ENCODE measurements around the gene FBN3. TPM values are rescaled to one million over a fixed set of nuclear protein-coding genes. Genes with fewer than 3 reads are reported as not detected.

Gene FBN3
- total RNA-seq, 4 donors from 2014 or later, result 0.15 TPM; not detected in 3

DNA sequence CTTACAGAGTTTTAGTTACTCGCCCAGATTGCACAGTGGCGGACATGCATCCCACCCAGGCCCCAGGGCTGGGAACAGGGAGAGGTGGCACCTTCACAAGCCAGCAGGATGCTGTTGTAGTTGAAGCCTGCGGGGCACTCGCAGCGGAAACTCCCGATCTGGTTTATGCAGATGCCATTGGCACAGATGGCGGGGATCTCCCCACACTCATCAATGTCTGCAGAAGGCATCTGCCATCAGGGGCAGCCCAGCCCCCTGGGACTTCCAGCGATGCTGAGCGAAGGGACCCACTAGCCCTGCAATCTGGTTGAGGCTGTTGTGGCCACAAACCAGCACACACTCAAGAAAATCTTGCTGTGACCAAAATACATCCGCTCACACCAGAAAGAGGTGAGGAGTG lies 52.2 kb downstream of the FBN3 start:
- intact Hi-C loops (cut with DNase I; ENCODE audit: low total_unique reads) (no loop called here), in situ Hi-C loops (cut with MboI; ENCODE audit: low sequenced_read_pairs in 4 of 4) (no loop called here)
- ATAC-seq (no peak), DNase-seq (no peak)
- Histone ChIP-seq H3K9me3 (peaks cover 0 to 12% (median 8%) of the 10 kb centered on the region in 3 donors), H3K4me3 (no peak overlapping the region), H3K27me3 (no peaks in the 10 kb centered on the region), H3K27ac (no peak overlapping the region), H3K4me1 (no peaks in the 10 kb centered on the region), H3K36me3 (no peaks in the 10 kb centered on the region)
- TF ChIP-seq, protein P1, sequence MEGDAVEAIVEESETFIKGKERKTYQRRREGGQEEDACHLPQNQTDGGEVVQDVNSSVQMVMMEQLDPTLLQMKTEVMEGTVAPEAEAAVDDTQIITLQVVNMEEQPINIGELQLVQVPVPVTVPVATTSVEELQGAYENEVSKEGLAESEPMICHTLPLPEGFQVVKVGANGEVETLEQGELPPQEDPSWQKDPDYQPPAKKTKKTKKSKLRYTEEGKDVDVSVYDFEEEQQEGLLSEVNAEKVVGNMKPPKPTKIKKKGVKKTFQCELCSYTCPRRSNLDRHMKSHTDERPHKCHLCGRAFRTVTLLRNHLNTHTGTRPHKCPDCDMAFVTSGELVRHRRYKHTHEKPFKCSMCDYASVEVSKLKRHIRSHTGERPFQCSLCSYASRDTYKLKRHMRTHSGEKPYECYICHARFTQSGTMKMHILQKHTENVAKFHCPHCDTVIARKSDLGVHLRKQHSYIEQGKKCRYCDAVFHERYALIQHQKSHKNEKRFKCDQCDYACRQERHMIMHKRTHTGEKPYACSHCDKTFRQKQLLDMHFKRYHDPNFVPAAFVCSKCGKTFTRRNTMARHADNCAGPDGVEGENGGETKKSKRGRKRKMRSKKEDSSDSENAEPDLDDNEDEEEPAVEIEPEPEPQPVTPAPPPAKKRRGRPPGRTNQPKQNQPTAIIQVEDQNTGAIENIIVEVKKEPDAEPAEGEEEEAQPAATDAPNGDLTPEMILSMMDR (IDR thresholded peaks at IDR 0.05 in 4 of 5, conservative IDR thresholded peaks at IDR 0.05 in 1 of 5), result no peak
- no peak for TF ChIP-seq POLR2A (IDR thresholded peaks at IDR 0.05)

DNA sequence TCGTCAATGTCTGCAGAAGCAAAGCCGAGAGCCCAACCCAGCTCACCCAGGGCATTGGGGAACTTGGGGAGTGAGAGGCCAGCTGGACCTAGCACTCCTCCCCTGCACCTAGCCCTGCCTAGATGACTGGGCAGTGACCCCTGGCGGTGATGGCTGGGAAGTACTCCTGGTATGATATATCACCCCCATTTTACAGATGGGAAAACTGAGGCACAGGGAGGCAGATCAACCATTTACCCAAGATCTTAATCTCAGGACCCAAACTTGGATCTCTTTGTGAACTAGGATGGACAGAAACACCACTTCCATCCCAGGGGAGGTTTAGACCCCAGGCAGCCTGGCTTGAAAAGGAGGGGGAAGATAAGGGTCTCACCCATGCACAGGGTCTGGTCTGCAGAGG lies 53.3 kb downstream of the FBN3 start:
- no peaks in the 10 kb centered on the region for H3K27me3 ChIP-seq
- H3K4me3 ChIP-seq, result peak overlapping the region in 1 of 4 donors; percentile 12
- TF ChIP-seq, protein P1 (IDR thresholded peaks at IDR 0.05 in 4 of 5, conservative IDR thresholded peaks at IDR 0.05 in 1 of 5), result no peak
- TF ChIP-seq POLR2A (IDR thresholded peaks at IDR 0.05), result no peak
- no peak overlapping the region for H3K27ac ChIP-seq
- H3K36me3 ChIP-seq, result no peaks in the 10 kb centered on the region
- in situ Hi-C loops (cut with MboI; ENCODE audit: low sequenced_read_pairs in 4 of 4), result no loop called here
- intact Hi-C loops (cut with DNase I; ENCODE audit: low total_unique reads), result no loop called here
- H3K9me3 ChIP-seq, result peaks cover 0 to 12% (median 8%) of the 10 kb centered on the region in 3 donors
- no peak for DNase-seq
- no peak for ATAC-seq
- no peaks in the 10 kb centered on the region for H3K4me1 ChIP-seq

DNA sequence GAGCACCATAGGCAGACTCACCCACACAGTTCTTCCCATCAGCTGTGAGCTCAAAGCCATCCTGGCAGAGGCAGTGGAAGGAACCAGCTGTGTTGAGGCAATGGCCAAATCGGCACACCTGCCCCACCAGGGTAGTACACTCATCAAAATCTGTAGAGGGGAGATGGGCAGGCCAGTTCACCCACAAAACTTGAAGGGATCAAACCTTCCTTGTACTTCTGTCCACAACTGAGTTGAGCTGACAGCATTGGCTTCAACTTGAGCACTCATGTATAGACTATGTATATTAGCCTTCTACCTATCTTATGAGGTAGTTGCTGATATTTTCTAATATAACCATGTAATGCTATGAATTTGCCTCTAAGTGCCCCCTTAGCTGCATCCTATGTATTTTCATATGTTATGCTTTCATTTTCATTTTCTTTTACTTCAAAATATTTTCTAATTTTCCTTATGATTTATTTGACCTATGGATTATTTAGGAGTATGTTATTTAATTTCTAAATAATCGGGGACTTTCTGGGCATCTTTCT lies 54.0 kb downstream of the FBN3 start:
- H3K27ac ChIP-seq, result no peak overlapping the region
- peak overlapping the region in 1 of 4 donors; percentile 4 for H3K4me3 ChIP-seq
- no peaks in the 10 kb centered on the region for H3K27me3 ChIP-seq
- H3K36me3 ChIP-seq, result no peaks in the 10 kb centered on the region
- TF ChIP-seq, protein P1 (IDR thresholded peaks at IDR 0.05 in 4 of 5, conservative IDR thresholded peaks at IDR 0.05 in 1 of 5), result no peak
- no peak for TF ChIP-seq POLR2A (IDR thresholded peaks at IDR 0.05)
- H3K4me1 ChIP-seq, result no peaks in the 10 kb centered on the region
- in situ Hi-C loops (cut with MboI; ENCODE audit: low sequenced_read_pairs in 4 of 4), result no loop called here
- no peak for DNase-seq
- intact Hi-C loops (cut with DNase I; ENCODE audit: low total_unique reads), result no loop called here
- peaks cover 0 to 12% (median 8%) of the 10 kb centered on the region in 3 donors for H3K9me3 ChIP-seq
- no peak for ATAC-seq

DNA sequence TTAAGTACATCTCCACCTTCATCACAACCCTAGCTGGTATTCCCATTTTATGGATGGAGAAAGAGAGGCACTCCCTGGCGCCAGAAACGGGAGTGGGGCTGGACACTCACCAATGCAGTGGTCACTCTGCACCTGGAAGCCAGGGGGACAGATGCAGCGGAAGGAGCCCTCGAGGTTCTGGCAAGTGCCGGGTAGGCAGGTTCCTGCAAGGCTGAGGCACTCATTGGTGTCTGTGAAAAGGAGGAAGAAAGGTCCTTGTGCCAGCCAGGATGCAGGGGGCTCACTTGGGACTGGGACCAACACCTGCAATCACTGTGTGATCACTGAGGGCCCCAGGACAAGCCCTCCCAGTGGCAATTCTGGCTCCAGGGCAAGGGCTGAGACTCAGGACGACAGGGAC lies 55.1 kb downstream of the FBN3 start:
- TF ChIP-seq, protein P1 (IDR thresholded peaks at IDR 0.05 in 4 of 5, conservative IDR thresholded peaks at IDR 0.05 in 1 of 5), result no peak
- TF ChIP-seq POLR2A (IDR thresholded peaks at IDR 0.05), result no peak
- ATAC-seq, result no peak
- intact Hi-C loops (cut with DNase I; ENCODE audit: low total_unique reads), result no loop called here
- in situ Hi-C loops (cut with MboI; ENCODE audit: low sequenced_read_pairs in 4 of 4), result no loop called here
- no peaks in the 10 kb centered on the region for H3K36me3 ChIP-seq
- no peak overlapping the region for H3K27ac ChIP-seq
- no peaks in the 10 kb centered on the region for H3K27me3 ChIP-seq
- no peak for DNase-seq
- no peak overlapping the region for H3K4me3 ChIP-seq
- H3K9me3 ChIP-seq, result peaks cover 0 to 12% (median 8%) of the 10 kb centered on the region in 3 donors
- H3K4me1 ChIP-seq, result no peaks in the 10 kb centered on the region

DNA sequence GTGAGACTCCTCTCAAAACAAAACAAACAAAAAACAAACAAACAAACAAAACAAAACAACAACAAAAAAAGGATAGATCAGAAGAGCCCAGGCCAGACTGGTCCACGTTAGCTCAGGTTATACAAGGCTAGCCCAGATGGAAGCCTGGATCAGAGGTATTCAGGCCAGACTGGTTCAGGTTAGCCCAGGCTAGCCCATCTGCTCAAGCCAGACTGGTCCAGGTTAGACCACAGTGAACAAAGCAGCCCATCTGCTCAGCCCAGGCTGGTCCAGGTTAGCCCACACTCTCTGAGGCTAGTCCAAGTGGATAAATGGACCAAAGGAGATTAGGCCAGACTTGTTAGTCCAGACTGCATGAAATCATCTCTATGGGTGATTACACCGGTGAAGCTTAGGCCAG lies 55.7 kb downstream of the FBN3 start:
- ATAC-seq, result no peak
- peaks cover 0 to 12% (median 8%) of the 10 kb centered on the region in 3 donors for H3K9me3 ChIP-seq
- intact Hi-C loops (cut with DNase I; ENCODE audit: low total_unique reads), result no loop called here

More for the DNA sequence above, 55.7 kb downstream of the FBN3 start:
- Histone ChIP-seq H3K4me1 (no peaks in the 10 kb centered on the region), H3K36me3 (no peaks in the 10 kb centered on the region), H3K27ac (no peak overlapping the region), H3K4me3 (no peak overlapping the region), H3K27me3 (no peaks in the 10 kb centered on the region)
- DNase-seq, result no peak
- in situ Hi-C loops (cut with MboI; ENCODE audit: low sequenced_read_pairs in 4 of 4), result no loop called here
- TF ChIP-seq, protein P1 (IDR thresholded peaks at IDR 0.05 in 4 of 5, conservative IDR thresholded peaks at IDR 0.05 in 1 of 5), result no peak
- TF ChIP-seq POLR2A (IDR thresholded peaks at IDR 0.05), result no peak

Measured in gastrocnemius medialis (tissue), 4 donors.